HG02885 (cell line): ENCODE results near the gene NBEAL2.

Experiments used
- ATAC-seq: cut with Tn5 transposase; IDR thresholded peaks from one replicate; pipeline ENCODE4 v1.9.1; 2021; ENCODE audit warnings: mild to moderate bottlenecking; ENCODE audit not compliant: unreplicated experiment, poor library complexity

NBEAL2 gene

DNA sequence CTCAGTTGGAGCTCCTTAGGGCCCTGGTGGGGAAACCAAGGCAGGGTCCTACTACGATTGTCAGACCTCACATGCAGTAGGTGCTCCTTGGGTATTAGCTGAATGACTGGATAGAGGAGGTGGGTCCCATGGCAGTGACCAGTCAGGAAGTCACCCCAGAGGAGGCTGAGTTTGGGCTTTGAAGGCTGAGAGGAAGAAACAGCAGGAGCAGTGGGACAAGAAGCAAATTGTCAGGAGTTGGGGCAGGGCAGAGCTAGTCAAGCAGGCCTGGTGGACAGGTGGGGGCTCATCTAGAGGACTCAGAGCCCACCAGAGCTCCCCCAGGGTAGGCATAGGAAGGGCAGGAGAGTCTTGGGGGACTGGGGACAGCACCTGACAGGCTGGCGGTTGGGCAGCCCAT lies 3.1 kb downstream of the NBEAL2 start:
- ATAC-seq = no peak

DNA sequence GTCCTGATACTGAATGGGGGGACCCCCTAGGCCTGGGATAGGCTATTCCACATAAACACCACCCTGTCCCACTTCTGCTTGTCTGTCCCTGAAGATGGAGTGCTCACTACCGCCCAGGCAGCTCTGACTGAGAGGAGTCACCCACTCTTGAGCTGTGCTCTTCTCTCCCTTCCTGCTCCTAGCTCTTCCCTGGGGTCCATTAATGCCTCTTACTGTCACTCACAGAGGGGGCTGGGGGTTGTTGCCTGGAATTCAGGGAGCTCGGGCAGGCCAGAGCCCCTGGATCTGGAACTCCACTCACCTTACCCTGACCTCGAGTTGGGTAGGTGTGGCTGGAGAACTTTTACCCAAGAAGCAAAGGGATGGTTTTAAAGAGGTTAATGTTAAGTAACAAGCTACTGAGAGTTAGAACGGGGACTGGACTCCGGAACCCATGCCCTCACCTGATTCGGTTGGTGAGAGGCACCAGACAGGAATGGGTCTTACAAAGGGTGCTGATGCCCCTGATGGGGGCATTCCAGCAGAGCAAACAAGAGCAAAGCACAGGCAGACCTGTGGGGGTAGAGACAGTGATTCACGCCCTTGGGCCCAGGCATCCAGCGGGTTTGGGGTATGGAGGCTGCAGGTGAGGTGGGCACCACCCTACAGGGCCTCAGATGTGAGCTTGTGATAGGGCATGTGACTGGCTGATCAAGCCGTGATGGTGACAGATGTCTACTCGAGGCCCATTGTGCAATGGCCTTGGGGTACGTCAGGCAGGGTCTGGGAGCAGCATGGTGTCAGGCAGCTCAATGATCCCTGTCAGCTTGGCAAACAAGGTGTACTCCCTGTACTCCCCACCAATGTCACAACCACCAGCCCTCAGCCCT lies 5.4 kb downstream of the NBEAL2 start:
- no peak for ATAC-seq

DNA sequence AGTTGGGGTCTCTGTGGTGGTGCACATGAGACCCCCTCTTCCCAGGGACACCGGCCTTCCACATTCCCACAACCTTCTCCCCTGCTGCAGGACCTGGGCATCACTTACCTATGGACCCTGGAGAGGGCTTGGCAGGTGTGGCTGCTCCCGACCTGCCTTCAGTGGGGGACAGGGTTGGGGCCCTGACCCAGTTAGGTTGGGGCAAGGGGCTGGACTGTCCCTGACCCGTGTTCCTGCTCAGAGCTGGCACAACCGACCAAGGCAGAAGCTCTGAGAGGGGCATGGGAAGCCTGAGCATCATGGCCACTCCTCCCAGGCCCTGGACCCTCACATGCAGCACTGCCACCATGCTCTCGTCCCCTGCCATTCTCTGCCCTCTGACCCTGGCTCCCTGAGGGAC lies 6.1 kb downstream of the NBEAL2 start:
- ATAC-seq = no peak

DNA sequence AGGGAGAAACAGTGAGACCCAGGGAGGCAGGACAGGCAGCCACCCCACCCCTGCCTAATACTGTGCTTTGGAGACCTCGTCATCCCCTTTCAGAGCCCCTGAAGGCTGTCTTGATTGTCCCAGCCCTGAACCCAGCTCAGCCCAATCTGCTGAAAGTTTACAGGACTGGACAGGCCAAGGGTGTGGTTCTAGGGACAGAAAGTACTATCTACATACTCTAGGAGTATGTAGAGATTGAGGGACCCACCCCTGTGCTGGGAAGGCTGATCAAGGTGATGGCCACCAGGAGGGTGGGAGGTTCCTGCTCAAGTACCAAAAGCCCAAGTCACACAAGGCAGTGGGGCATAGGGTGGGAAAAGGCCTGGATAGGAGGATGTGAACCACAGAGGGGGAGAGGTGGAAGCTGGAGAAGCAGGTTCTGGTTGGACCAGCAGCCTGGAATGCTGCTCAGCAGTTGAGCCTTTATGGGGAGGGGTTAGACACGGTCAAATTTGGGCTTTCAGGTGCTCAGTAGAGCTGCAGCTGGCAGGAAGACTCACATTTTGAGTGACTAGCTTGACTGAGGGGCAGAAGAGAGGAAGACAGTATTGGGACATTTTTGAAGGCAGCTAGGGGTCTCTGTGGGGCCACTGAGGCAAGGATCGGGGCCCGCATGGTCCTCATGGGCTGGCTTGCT lies 6.7 kb downstream of the NBEAL2 start:
- ATAC-seq = no peak

DNA sequence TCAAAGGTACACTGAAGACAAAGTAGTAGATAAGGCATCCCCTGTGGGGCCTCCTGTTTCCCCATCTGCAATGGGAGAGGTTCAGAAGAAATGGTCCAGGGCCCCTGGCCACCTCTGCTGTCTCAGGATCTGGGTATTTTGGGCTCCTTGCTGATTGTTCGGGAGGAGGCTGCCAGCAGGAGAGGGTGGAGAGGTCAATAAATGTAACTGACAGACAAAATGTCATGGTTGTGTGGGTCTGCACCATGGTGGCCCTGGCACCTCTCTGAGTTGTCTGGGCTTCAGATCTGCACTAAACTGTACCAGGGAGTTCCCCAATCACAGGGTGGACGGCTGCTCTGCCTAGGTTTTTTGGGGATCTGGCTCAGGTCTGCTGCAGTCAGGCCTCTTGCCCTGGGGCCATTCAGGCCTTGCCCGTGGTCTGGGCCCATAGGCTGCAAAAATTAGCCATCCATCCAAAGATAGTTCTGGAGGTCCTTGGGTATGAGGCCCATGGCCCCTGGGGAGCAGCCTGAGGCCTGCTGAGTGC lies 7.4 kb downstream of the NBEAL2 start:
- ATAC-seq = no peak

- peak; percentile 2 for ATAC-seq
Measured at GRCh38 chr3:46987319-46987742, 7.9 kb downstream of the NBEAL2 start.

DNA sequence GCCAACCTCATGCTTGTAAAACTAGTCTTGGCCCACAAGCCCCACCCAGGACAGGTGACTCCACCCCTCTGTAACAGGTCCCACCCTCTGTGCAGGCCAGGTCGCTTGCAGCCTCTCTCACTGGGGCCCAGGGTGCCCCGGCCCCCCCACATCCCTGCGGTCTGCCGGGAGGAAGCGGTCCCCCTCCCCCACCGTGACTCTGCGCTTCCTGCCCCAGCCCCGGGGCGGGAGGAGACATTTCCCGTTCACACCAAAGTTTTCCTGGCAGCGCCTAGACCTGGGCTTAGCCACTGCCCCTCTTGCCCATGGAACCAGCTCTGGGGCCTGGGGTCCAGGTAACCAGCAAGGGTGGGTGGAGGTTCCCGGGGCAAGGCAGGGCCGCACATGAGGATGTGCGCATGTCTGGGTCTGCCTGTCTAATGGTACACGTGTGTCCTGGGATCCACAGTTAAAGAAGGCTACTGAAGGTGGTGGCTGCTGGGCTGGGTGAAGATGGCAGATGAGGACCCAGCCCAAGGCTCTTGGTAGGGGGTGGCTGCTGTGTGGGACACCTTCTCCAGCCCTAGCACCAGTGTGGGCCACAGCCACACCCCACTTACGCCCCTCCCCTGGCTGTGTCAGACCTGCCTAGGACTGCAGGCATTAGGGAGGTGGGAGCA lies 8.4 kb downstream of the NBEAL2 start:
- ATAC-seq = peak; percentile 82

DNA sequence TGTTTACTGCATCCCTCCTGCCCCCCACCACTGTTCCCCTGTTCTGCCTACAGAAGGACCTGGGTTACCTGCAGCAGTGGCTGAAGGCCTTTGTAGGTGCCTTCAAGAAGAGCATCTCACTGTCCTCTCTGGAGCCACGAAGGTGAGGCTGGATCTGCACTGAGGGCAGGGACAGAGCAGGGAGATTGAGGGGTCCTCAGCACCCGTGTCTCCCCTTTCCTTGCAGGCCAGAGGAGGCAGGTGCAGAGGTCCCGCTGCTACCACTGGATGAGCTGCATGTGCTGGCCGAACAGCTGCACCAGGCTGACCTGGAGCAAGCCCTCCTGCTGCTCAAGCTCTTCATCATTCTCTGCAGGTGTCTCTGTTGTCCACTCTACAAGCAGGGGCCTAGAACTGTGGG lies 9.2 kb downstream of the NBEAL2 start:
- ATAC-seq = no peak

- no peak for ATAC-seq
Measured at GRCh38 chr3:46989146-46989810, 9.8 kb downstream of the NBEAL2 start.

GRCh38 chr3:46990573-46991374 lies 11.3 kb downstream of the NBEAL2 start:
- no peak for ATAC-seq

GRCh38 chr3:46991406-46992165 lies 12.1 kb downstream of the NBEAL2 start:
- ATAC-seq = no peak

GRCh38 chr3:46992231-46992630 lies 12.8 kb downstream of the NBEAL2 start:
- ATAC-seq = no peak

- ATAC-seq = no peak
Measured at GRCh38 chr3:46993292-46993691, 13.8 kb downstream of the NBEAL2 start.

- ATAC-seq = no peak
Measured at GRCh38 chr3:46993986-46994385, 14.5 kb downstream of the NBEAL2 start.

- ATAC-seq = no peak
Measured at GRCh38 chr3:46994801-46995731, 15.6 kb downstream of the NBEAL2 start.

DNA sequence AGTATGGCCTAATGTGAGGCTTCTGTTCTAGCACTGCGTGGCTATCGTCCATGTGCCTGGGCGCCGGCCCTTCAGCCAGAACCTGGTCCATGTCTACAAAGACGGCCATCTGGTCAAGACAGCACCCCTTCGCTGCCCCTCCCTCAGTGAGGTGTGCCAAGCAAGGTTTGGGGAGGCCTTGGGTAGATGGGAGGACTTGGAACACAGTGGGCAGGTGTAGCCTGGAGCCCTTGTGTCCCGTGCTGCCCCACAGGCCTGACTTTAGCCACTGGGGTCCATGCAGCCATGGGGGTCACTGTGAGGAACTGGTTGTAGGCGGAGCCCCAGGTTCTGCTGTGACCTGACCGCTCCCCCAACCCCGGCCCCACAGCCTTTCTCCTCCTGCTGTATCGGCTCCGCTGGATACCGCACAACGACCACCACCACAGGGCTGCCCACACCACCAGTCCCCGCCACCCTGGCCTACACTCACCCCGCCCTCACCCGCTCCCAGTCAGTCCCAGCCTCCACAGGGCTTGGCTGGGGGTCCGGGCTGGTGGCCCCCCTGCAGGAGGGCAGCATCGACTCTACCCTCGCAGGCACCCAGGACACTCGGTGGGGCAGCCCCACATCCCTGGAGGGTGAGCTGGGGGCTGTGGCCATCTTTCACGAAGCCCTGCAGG lies 16.6 kb downstream of the NBEAL2 start:
- ATAC-seq = no peak

DNA sequence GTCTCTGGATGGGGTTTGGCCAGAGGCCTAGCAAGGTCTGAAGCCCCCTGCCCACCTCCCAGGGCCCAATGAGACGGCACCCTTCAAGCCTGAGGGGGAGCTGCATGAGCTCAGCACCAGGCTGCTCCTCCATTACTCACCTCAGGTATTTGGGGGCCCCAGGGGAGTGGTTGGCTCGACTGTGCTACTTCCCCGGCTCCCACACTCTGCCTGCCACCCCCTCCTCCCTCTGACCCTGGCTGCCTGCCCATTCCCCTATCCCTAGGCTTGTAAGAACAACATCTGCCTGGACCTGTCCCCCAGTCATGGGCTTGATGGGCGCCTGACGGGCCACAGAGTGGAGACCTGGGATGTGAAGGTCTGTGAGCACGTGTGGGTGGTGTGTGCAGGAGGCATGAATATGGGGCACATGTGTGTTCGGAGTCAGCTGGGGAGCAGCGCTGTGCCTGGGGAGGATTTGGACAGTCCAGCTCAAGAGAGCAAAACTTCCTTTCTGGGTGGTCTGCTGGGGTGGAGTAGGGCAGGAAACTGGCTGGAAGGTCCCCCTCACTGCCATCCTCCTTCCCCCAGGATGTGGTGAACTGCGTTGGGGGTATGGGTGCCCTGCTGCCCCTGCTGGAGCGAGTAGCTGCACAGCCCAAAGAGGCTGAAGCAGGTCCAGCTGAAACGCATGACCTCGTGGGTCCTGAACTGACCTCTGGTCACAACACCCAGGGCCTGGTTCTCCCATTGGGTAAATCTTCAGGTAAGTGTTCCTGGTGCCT lies 17.4 kb downstream of the NBEAL2 start:
- no peak for ATAC-seq
